HG02973 (cell line): ENCODE results near the gene HOXA3.

Source experiments
- ATAC-seq: cut with Tn5 transposase; IDR thresholded peaks from one replicate; pipeline ENCODE4 v1.9.1; 2021; ENCODE audit warnings: moderate library complexity; ENCODE audit not compliant: unreplicated experiment

Gene HOXA3

GRCh38 chr7:27189997-27190748 is 37.8 kb upstream of the HOXA3 start:
- ATAC-seq, result no peak

DNA sequence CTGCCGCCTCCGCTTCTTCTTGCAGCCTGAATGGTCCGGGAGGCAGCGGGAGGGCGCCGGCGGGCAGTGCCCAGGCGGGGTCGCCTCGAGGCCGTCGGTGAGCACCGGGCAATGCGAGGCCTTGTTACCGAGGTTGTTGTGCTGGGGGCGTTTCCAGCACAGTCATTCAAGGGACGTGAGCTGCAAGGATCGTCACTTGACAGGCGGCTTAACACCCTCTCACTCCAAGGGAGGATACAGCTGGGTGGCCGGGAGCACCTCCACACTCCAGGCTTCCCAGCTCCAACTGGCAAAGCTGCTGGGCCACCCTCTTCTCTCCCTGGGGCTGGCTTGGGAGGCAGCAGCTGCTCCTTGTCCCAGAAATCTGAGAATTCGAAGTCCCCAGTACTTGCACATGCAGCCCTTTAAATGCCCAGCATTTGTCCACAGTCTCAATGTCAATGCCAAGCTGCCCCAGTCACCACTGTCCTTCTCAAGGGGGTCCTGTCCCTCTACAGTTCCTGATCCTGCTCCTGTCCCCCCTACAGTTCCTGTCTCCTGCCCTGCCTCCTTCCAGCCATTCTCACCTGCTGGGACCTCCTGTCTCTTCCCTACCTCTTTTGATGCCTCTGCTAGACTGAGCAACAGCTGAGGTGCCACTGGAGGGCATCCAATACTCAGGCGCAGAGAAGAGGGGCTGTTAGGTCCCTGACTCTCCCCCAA is 37.1 kb upstream of the HOXA3 start:
- no peak for ATAC-seq

GRCh38 chr7:27188386-27189294 is 36.3 kb upstream of the HOXA3 start:
- no peak for ATAC-seq

DNA sequence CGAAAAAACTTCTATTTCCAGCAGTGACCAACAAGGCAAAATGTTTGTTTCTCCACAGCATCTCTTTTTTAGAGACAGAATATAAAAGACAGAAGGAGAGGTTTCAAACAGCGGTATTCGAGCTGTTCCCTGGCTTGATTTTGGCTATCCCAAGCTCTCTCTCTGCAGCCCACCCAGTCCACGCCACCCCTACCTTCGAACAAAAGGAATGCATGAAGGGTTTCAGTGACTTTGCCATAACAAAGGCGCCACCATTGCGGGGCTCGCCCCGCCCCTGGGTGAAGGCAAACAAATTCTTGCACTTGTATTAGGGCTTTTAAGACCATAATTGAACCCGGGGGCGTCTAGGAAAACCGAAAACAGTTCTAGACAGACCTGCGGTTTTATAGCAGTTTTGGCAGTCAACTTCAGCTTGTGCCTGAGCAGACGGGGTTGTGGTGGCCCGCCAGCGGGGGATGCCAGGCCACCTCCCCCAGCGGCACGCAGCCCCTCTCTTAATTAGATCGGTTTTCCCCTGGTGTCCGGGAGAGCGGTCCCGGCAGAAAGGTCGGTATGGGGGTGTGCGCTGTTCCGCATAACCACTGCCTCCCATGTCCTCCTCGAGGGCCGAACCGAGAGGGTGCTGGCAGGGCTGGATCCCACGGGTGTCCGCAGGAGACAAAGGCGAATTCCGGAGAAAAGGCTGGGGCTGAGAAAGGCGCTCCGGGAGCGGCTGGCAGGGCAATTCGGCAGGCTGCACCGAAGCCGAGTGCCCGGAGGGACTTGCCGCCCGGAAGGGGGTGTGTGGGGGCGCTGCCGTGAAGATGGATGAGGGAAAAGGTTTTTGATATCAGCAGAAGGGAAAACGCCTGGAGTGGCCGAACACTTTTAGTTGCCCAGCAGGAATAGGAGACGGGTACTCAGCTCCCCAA is 35.3 kb upstream of the HOXA3 start:
- no peak for ATAC-seq

DNA sequence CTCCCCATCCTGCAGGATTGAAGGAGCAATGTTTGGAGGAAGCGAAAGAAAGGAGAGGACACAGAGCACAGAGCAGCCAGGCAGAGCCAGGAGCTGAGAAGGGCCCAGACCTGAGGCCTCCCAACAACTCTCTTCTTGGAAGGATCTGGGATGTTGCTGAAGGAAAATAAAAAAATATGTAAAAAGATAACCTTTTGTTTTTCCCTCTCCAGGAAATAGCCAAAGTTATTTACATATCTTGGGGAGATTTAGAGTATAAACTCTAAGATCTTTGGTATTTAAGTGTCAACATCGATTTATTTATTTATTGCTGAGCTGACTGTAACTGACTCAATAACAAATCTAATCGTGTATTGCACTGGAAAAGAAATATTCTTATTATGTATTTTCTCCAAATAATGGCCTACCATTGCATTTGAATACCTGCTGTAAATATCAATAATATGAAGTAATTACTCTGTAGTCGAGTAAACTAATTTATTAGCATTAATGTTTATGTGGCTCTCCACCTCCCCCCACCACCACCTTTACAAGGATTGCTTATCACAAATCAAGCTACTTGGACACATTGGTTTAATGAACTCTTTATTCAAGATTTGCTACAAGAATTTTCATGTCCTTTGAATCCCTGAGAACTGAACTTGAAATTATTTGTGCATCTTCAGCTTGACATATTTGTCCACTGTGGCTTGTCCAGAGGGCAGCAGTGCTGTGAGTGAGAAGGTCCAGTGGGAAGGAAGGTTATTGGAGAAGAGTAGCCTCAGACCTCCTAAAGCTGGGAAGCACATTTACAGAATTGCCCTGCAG is 34.5 kb upstream of the HOXA3 start:
- no peak for ATAC-seq

GRCh38 chr7:27185854-27186667 is 33.7 kb upstream of the HOXA3 start:
- ATAC-seq, result no peak

DNA sequence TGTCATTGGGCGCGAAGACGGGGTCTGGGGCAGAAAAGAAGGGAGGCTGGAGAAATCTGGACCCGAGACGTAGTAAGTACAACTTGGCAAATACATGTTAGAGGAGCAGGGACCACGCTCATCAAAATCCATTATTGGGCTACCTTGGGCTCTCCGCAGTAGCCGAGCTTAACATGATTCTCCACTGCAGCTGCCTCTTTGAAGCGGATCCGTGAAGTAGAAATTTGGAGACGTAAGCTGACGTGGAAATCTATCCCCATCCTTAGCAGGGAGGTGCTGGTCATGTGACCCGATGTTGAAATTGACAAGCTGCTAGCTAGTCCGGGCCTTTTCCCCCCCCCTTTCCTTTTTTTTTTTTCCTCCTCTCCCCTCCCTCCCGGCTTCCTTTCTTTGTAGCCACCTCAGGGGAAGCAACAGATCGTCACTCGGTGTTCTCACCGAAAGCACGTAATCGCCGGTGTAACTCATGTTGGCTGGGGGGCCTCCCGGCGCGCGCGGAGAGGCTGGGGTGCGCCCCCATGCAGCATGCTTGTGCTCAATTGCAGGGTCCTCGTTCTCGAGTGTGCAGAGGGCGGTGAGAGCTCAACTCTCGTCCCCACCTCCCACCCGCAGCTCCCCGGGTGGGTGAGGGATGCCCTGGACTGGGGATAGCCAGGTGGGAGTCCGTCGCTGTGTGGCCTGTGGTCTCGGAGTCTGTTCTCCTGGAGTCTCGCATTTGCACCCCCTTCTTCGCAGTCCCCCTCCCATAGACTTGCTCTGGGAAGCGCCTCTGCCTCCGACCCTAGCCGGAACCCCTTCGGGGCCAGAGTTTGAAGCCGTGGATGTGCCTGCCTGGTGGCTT is 32.9 kb upstream of the HOXA3 start, which contains the start of gene HOXA11:
HOXA11 (minus strand) TSS at position 220 of the 841 bp plus-strand sequence; CDS start at position 132, 88 bp downstream.
- ATAC-seq, result no peak

DNA sequence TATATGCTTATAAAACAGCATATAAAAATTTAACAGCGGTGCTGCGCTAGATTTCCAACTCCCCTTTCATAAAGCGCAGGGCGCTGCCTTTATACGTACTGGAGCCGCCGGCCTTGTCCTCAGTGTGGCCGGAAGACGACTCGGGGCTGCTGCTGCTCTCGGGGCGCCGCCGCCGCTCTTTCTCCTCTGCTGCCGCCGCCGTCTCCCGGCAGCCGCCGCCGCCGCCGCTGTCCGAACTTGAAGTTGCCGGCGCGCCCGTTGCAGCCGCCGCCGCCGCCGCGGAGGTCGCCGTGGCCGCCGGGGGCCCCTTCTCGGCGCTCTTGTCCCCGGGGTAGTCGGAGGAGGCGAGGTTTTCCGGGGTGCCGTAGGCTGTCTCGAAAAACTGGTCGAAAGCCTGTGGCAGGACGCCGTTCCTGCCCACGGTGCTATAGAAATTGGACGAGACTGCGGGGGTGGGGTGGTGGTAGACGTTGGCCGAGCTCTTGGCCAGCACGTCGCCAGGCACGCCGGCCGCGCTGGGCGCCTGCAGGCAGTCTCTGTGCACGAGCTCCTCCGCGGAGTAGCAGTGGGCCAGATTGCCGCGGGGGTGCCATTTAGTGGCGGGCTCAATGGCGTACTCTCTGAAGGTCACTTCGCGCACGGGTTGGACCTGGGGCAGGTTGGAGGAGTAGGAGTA is 32.1 kb upstream of the HOXA3 start:
- no peak for ATAC-seq

GRCh38 chr7:27183682-27184336 is 31.4 kb upstream of the HOXA3 start:
- ATAC-seq, result no peak

DNA sequence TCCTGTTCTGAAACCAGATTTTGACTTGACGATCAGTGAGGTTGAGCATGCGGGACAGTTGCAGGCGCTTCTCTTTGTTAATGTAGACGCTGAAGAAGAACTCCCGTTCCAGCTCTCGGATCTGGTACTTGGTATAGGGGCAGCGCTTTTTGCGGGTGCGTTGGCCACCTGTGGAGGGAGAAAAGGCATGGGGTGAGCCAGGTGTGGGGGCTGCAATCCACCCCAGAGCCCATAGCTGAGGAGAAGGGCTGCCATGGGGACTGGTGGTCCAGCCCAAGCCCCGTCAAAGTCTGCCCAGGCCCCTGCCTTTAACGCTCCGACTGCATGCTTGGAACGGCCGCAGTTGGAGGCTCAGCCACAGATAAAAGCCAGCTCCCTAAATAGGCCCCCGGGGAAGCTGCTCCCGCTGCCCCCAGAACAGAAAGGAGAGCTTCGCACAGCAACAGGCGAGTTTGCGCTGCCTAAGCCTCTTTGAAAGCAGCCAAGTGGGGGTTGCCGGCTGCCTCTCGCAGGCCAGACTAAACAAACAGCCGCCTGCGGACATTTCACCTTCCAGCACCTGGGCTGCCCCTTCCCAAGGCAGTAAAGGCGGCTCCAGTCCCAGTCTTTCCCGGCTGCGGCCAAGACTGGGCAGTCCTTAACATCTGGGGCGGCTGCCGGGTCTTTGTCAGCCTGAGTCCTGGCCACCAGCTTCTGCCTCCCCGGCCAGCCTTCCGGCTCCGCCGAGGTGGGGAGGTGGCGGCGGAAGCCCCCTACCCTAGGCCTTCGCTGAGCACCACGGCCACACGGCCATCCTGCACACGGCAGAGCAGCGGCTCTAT is 30.7 kb upstream of the HOXA3 start:
- ATAC-seq, result no peak

DNA sequence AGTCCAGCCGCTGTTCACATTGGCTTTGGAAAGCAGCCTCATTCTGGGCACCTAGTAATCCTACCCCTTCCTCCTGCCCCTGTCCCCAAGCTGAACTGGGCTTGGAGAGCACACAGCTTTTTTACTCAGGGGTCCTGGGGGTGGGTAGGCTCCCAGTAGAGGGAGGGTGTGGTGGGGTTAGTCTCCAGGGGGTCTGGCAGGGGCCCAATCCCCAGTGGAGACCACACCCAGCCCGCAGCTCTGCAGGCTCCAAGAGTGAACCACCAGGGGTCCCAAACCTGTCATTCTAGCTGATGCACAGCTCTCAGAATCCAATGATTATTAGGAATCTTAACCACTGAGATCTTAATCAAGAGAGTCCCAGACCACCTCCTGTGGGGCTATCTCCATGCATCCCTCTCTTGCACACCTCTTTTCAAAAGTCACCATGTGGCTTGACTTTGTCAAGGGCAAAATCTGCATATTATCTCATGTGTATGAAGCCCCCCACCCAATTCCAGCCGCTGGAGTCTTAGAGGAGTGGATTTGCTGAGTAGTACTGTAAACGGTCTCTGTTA is 30.0 kb upstream of the HOXA3 start:
- no peak for ATAC-seq

GRCh38 chr7:27181795-27182275 is 29.5 kb upstream of the HOXA3 start:
- no peak for ATAC-seq

DNA sequence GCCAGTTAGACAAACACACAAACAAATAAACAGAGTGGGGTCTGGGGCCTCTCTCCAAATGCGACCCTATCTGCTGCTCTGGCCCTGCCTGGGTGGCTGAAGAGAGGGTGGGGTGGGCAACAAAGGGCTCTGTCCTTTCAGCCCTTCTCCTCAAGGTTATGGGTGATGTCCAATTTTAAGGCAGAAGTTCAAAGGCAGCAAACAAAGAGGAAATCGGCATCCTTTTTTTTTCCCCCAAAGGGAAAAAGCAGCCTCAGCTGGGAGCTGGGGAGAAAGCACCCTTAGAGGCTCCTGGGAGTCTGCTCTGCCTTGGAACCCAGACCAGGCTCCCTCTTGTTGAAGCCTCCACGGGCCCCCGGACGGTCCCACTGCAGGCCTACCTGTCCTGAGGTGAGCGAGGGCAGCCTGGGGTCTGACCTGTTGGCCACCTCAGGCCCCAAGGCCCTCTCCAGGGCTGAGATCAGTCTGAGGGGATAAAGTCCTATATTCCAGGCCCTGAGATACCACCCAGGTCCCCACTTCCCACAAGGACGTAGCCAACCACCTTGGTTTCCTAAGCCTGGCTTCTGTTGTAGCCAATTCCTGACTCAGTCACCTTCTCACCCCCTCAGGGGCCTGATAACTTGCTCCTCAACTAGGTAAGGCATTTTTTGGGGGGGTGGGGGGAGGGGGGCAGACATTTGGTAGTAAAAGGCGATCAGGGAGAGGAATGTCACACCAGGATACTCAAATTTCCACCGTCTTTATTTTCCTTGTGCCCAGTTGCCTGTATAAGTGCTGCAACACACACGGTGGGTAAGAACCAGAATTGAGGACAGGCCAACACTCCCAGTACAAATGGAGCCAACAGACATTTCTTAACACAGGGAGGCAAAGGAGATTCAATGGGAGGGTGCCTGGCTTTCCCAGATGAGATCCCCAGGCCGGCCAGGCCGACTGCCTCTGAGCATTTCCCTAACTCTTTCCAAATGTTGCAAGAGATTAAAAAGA is 28.3 kb upstream of the HOXA3 start:
- no peak for ATAC-seq
